HG03108 (cell line): ENCODE data around the gene FAS.

Experiments used
- ATAC-seq: cut with Tn5 transposase; IDR thresholded peaks from one replicate; pipeline ENCODE4 v1.9.1; 2021; ENCODE audit warnings: moderate library complexity; ENCODE audit not compliant: unreplicated experiment

Gene FAS

GRCh38 chr10:88971221-88972061 lies 19.2 kb upstream of the FAS start:
- ATAC-seq = no peak

GRCh38 chr10:88974012-88974411 lies 16.6 kb upstream of the FAS start:
- ATAC-seq = no peak

- peak; percentile 40 for ATAC-seq
These were observed 15.9 kb upstream of the FAS start for GRCh38 chr10:88974446-88975376.

- no peak for ATAC-seq
These were observed 15.2 kb upstream of the FAS start for GRCh38 chr10:88975377-88975720.

GRCh38 chr10:88978463-88978862 lies 12.1 kb upstream of the FAS start:
- ATAC-seq = no peak

- ATAC-seq = no peak
These were observed 11.4 kb upstream of the FAS start for GRCh38 chr10:88979153-88979562.

GRCh38 chr10:88979603-88980002 lies 11.0 kb upstream of the FAS start:
- ATAC-seq = no peak

GRCh38 chr10:88980247-88980646 lies 10.4 kb upstream of the FAS start:
- no peak for ATAC-seq

GRCh38 chr10:88980800-88981199 lies 9.8 kb upstream of the FAS start:
- no peak for ATAC-seq

- ATAC-seq = no peak
These were observed 9.2 kb upstream of the FAS start for GRCh38 chr10:88981435-88981834.

GRCh38 chr10:88982366-88982765 lies 8.2 kb upstream of the FAS start:
- no peak for ATAC-seq

GRCh38 chr10:88983206-88983605 lies 7.4 kb upstream of the FAS start:
- ATAC-seq = no peak

- no peak for ATAC-seq
These were observed 6.7 kb upstream of the FAS start for GRCh38 chr10:88983939-88984338.

- no peak for ATAC-seq
These were observed 6.1 kb upstream of the FAS start for GRCh38 chr10:88984525-88984924.

GRCh38 chr10:88986549-88987242 lies 3.9 kb upstream of the FAS start:
- ATAC-seq = no peak

GRCh38 chr10:88987243-88987725 lies 3.3 kb upstream of the FAS start:
- ATAC-seq = no peak

- no peak for ATAC-seq
These were observed 2.8 kb upstream of the FAS start for GRCh38 chr10:88987840-88988239.

GRCh38 chr10:88989423-88989822 lies 1.2 kb upstream of the FAS start:
- no peak for ATAC-seq

- peak; percentile 9 for ATAC-seq
These were observed 694 bp upstream of the FAS start for GRCh38 chr10:88989824-88990383.

GRCh38 chr10:88991161-88991898 lies 732 bp downstream of the FAS start:
- ATAC-seq = peak; percentile 17
